Breast epithelium (tissue), 4 donors: ENCODE measurements around the gene ANKMY1. TPM values are rescaled to one million over a fixed set of nuclear protein-coding genes. Genes with fewer than 3 reads are reported as not detected.

Experiments used
- DNase-seq, 2 donors: peaks; one replicate each; pipeline ENCODE4 v3.0.0-alpha.2; 2019; ENCODE audit warnings: low spot score in 2 of 2
- H3K27ac ChIP-seq, 2 donors: fragments of 200-600 bp; sonication (generic) in 1 of 2; one replicate each; pipeline ENCODE4 v1.5.1; 2016 to 2019; ENCODE audit warnings: mild to moderate bottlenecking in 1 of 2
- H3K27me3 ChIP-seq, 2 donors: fragments of 200-600 bp; sonication (generic) in 1 of 2; one replicate each; pipeline versions ENCODE4 v1.5.1 to v1.6.0; 2017 to 2019; ENCODE audit warnings: control low read depth in 1 of 2, mild to moderate bottlenecking in 1 of 2
- H3K36me3 ChIP-seq: fragments of 200-600 bp; one replicate; pipeline ENCODE4 v1.5.1; 2019
- H3K4me1 ChIP-seq, 2 donors: fragments of 200-600 bp; sonication (generic); one replicate each; pipeline ENCODE4 v1.5.1; 2016 to 2019; ENCODE audit warnings: control low read depth in 1 of 2
- H3K4me3 ChIP-seq, 3 donors: fragments of 200-600 bp; sonication (generic); 1 replicate in 2 of 3; 2 replicates in 1 of 3; pipeline ENCODE4 v1.5.1; 2016 to 2019; ENCODE audit warnings: mild to moderate bottlenecking in 3 of 3, moderate library complexity in 2 of 3
- H3K9me3 ChIP-seq, 2 donors: fragments of 200-600 bp; sonication (generic) in 1 of 2; one replicate each; pipeline ENCODE4 v1.5.1; 2016 to 2019; ENCODE audit warnings: control low read depth in 1 of 2
- CTCF ChIP-seq, 3 donors: fragments of 450-650 bp; IDR thresholded peaks; one replicate each; pipeline ENCODE4 v1.5.1; 2016 to 2017; ENCODE audit warnings: antibody characterized with exemption in 3 of 3, mild to moderate bottlenecking in 3 of 3, moderate library complexity in 3 of 3
- POLR2A ChIP-seq: fragments of 450-650 bp; IDR thresholded peaks from one replicate; pipeline ENCODE4 v1.6.1; 2016; ENCODE audit warnings: antibody characterized with exemption, mild to moderate bottlenecking, moderate library complexity
- POLR2AphosphoS5 ChIP-seq, 3 donors: sonication (generic); formaldehyde crosslinking; IDR thresholded peaks; one replicate each; pipeline ENCODE4 v1.6.1; 2017; ENCODE audit warnings: antibody characterized with exemption in 3 of 3
- intact Hi-C: fragments of 100-400 bp; cut with DNase I; formaldehyde crosslinking; loops from one replicate; pipeline ENCODE4 v1.15.1; 2023; ENCODE audit warnings: low total_unique reads
- total RNA-seq, 3 donors: library from RNA; depleted of rRNA; stranded (reverse); fragments of >200 nt; gene quantifications; one replicate each; pipeline ENCODE4 v1.1.0, GENCODE V29; 2016

The ANKMY1 gene
- total RNA-seq, 3 donors from 2014 or later, result 13.0 to 32.8 (median 19.0) TPM

- intact Hi-C loops, result no loop called here
- H3K9me3 ChIP-seq, result no peaks in the 10 kb centered on the region
- no peaks in the 10 kb centered on the region for H3K27me3 ChIP-seq
- H3K27ac ChIP-seq, result no peak overlapping the region
- H3K4me3 ChIP-seq, result no peak overlapping the region
- no peak for TF ChIP-seq POLR2A
- TF ChIP-seq CTCF (IDR thresholded peaks at IDR 0.05), result no peak
- no peak for TF ChIP-seq POLR2AphosphoS5 (IDR thresholded peaks at IDR 0.05)
- no peak for DNase-seq
- H3K36me3 ChIP-seq, result no peaks in the 10 kb centered on the region
- peaks cover 0 to 6% of the 10 kb centered on the region in 2 donors for H3K4me1 ChIP-seq
Measured at GRCh38 chr2:240594511-240595380, 37.0 kb upstream of the ANKMY1 start.

- Histone ChIP-seq H3K4me3 (no peak overlapping the region), H3K36me3 (no peaks in the 10 kb centered on the region), H3K27me3 (no peaks in the 10 kb centered on the region), H3K27ac (no peak overlapping the region), H3K4me1 (peaks cover 0 to 6% of the 10 kb centered on the region in 2 donors), H3K9me3 (no peaks in the 10 kb centered on the region)
- TF ChIP-seq POLR2A (no peak), CTCF (IDR thresholded peaks at IDR 0.05) (no peak), POLR2AphosphoS5 (IDR thresholded peaks at IDR 0.05) (no peak)
- peak in 1 of 2 donors; percentile 31 for DNase-seq
- intact Hi-C loops, result no loop called here
Measured at GRCh38 chr2:240593703-240594451, 36.1 kb upstream of the ANKMY1 start.

GRCh38 chr2:240593026-240593702 lies 35.4 kb upstream of the ANKMY1 start:
- intact Hi-C loops, result no loop called here
- TF ChIP-seq POLR2AphosphoS5 (IDR thresholded peaks at IDR 0.05) (no peak), POLR2A (no peak), CTCF (IDR thresholded peaks at IDR 0.05) (no peak)
- no peaks in the 10 kb centered on the region for H3K36me3 ChIP-seq
- H3K27ac ChIP-seq, result no peak overlapping the region
- no peaks in the 10 kb centered on the region for H3K27me3 ChIP-seq
- H3K4me1 ChIP-seq, result peaks cover 3 to 9% of the 10 kb centered on the region in 2 donors
- no peak for DNase-seq
- no peaks in the 10 kb centered on the region for H3K9me3 ChIP-seq
- no peak overlapping the region for H3K4me3 ChIP-seq

- Histone ChIP-seq H3K9me3 (no peaks in the 10 kb centered on the region), H3K27me3 (no peaks in the 10 kb centered on the region), H3K36me3 (no peaks in the 10 kb centered on the region), H3K27ac (no peak overlapping the region), H3K4me1 (peaks cover 11 to 18% of the 10 kb centered on the region in 2 donors), H3K4me3 (no peak overlapping the region)
- intact Hi-C loops, result no loop called here
- TF ChIP-seq POLR2A, result no peak
- TF ChIP-seq POLR2AphosphoS5 (IDR thresholded peaks at IDR 0.05), result no peak
- no peak for TF ChIP-seq CTCF (IDR thresholded peaks at IDR 0.05)
- no peak for DNase-seq
Measured at GRCh38 chr2:240591784-240592183, 34.0 kb upstream of the ANKMY1 start.
